ENCODE results near the gene GK2.

GK2 gene

GRCh38 chr4:79385641-79386040 lies 22.4 kb downstream of the GK2 start:
- DNase-seq (ENCODE audit: low read depth in 3 of 3): no peak

GRCh38 chr4:79381161-79381560 lies 26.9 kb downstream of the GK2 start:
- no peak for DNase-seq (ENCODE audit: low read depth in 3 of 3)

GRCh38 chr4:79370026-79370425 lies 38.0 kb downstream of the GK2 start:
- no peak for DNase-seq (ENCODE audit: low read depth in 3 of 3)

- no peak for DNase-seq (ENCODE audit: low read depth in 3 of 3)
These were observed 40.9 kb downstream of the GK2 start for GRCh38 chr4:79367096-79367495.

- DNase-seq (ENCODE audit: low read depth in 3 of 3): no peak
These were observed 41.6 kb downstream of the GK2 start for GRCh38 chr4:79366422-79366821.

- no peak for DNase-seq (ENCODE audit: low read depth in 3 of 3)
These were observed 44.0 kb downstream of the GK2 start for GRCh38 chr4:79364061-79364460.

- no peak for DNase-seq (ENCODE audit: low read depth in 3 of 3)
These were observed 45.4 kb downstream of the GK2 start for GRCh38 chr4:79362626-79363025.

GRCh38 chr4:79360006-79360405 lies 48.0 kb downstream of the GK2 start:
- DNase-seq (ENCODE audit: low read depth in 3 of 3): no peak

- DNase-seq (ENCODE audit: low read depth in 3 of 3): no peak
These were observed 49.6 kb downstream of the GK2 start for GRCh38 chr4:79358438-79358837.

GRCh38 chr4:79357365-79357764 lies 50.7 kb downstream of the GK2 start:
- DNase-seq (ENCODE audit: low read depth in 3 of 3): no peak

Data from stimulated activated CD4-positive, alpha-beta T cell treated with anti-CD3 and anti-CD28 coated beads, TNF-alpha, amount 100 ng/mL, for 48 hours (primary cell).